ENCODE measurements around the gene TSPYL2.

The TSPYL2 gene

GRCh38 chrX:53126377-53126776 lies 44.2 kb downstream of the TSPYL2 start:
- no peak for DNase-seq

GRCh38 chrX:53128097-53128749 lies 46.1 kb downstream of the TSPYL2 start:
- DNase-seq, result no peak

GRCh38 chrX:53133400-53133799 lies 51.2 kb downstream of the TSPYL2 start:
- DNase-seq, result no peak

DNA sequence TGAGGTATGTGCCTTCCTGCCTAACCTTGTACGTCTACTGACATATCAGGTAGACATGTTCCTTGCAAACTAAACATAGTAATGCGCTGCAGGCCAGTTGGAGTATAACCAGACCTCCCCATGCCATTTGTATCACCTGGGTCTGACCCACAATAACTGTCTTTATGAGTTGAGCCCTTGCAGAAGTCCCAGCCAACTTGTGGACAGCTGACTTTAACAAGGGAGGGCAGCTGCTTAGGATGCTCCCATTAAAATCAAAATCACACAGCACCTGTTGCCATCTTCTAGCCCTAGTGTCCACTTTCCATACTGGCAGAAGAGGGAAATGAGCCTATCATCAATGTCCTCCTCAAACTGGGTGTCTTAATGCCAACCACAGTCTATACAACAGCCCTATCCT lies 53.4 kb downstream of the TSPYL2 start:
- no peak for DNase-seq
